ENCODE data around the gene CCDC3. TPM values are rescaled to one million over a fixed set of nuclear protein-coding genes. Genes with fewer than 3 reads are reported as not detected.

The CCDC3 gene
- polyA plus RNA-seq, 1 donor from 2014 or later = 3.8 TPM

DNA sequence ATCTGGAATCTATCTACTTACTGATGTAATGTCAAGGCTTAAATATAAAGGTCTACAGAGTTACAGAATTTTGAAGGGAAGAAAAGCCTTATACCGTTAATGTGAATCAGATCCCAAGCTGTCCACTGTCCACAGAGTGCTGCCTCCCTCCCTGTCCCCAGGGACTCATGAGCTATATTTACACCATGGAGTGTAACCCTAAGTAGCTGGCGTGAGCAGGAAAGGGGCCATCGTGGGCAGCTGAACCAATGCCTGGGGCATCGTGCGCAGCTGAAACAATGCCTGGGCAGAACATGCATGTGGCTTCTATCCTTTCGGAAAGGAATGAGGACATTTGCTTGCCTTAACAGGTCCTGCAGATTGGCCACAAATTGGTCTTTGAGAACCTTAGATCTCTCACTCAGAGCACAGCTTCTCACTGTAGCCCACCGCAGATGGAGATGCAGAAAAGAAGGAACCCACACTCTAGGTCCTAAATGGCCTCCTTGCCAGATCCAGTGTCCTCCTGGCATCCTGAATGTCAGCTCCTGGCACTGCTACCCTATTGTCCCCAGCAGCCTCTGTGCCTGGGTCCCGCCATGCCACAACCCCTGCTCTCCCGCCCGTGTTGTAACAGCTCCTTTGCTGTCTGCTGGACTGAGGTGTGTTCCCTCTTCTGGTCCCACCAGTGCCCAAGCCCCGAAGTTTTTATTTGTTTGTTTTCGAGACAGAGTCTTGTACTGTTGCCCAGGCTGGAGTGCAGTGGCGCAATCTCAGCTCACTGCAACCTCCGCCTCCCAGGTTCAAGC lies 30.3 kb downstream of the CCDC3 start:
- H3K4me3 ChIP-seq (ENCODE audit: low read length) = no peak overlapping the region
- H3K36me3 ChIP-seq (ENCODE audit: insufficient read depth, low read length) = no peaks in the 10 kb centered on the region
- H3K27ac ChIP-seq (ENCODE audit: low read length) = no peak overlapping the region
- peaks cover 4% of the 10 kb centered on the region for H3K9me3 ChIP-seq (ENCODE audit: low read length)
- H4K20me1 ChIP-seq (ENCODE audit: insufficient read depth) = no peaks in the 10 kb centered on the region
- no peak overlapping the region for H2AFZ ChIP-seq (ENCODE audit: low read depth, low read length)
- H3F3A ChIP-seq (ENCODE audit: insufficient read depth, low read length, poor library complexity, severe bottlenecking) = no peaks in the 10 kb centered on the region
- no peak for TF ChIP-seq TAF1 (IDR thresholded peaks at IDR 0.05; ENCODE audit: low read depth)
- no peak for TF ChIP-seq RAD21 (conservative IDR thresholded peaks at IDR 0.05)
- H3K9me2 ChIP-seq (ENCODE audit: insufficient read depth, low read length) = no peaks in the 10 kb centered on the region
- no peaks in the 10 kb centered on the region for H3K27me3 ChIP-seq (ENCODE audit: insufficient read depth, low read depth, low read length)
- H3K9ac ChIP-seq (ENCODE audit: low read length) = no peak overlapping the region
- H3K4me2 ChIP-seq (ENCODE audit: low read length) = no peak overlapping the region
- H3K79me2 ChIP-seq (replicated peaks; ENCODE audit: insufficient read depth, low read length) = no peaks in the 10 kb centered on the region

DNA sequence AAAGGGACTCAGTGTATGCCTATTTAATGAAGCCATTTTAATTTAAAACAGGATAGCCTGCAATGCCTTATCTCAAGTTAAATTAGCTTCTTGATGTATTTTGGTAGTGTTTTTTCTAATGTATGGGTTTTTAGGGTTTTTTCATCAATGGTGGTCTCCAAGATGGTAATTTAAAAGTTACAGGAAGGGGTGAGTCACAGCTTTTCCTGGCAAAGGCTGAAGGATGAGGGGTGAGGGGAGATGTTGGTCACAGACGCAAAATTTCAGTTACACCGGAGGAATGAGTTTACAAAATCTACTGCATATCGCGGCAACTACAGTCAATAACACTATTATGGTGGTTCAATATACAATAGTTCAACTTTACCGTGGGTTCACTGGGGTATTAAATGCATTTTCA lies 31.6 kb downstream of the CCDC3 start:
- Histone ChIP-seq H3K4me2 (ENCODE audit: low read length) (no peak overlapping the region), H3K9me3 (ENCODE audit: low read length) (peaks cover 4% of the 10 kb centered on the region), H3K4me3 (ENCODE audit: low read length) (no peak overlapping the region)

More for the DNA sequence above, 31.6 kb downstream of the CCDC3 start:
- H4K20me1 ChIP-seq (ENCODE audit: insufficient read depth) = no peaks in the 10 kb centered on the region
- H3K27me3 ChIP-seq (ENCODE audit: insufficient read depth, low read depth, low read length) = no peaks in the 10 kb centered on the region
- no peak overlapping the region for H3K9ac ChIP-seq (ENCODE audit: low read length)
- TF ChIP-seq EZH2 (IDR thresholded peaks at IDR 0.05; ENCODE audit: borderline replicate concordance, insufficient read depth, low read length, poor library complexity, severe bottlenecking) = no peak
- TF ChIP-seq EP300 (conservative IDR thresholded peaks at IDR 0.05; ENCODE audit: poor library complexity, severe bottlenecking) = no peak
- TF ChIP-seq, protein P1, sequence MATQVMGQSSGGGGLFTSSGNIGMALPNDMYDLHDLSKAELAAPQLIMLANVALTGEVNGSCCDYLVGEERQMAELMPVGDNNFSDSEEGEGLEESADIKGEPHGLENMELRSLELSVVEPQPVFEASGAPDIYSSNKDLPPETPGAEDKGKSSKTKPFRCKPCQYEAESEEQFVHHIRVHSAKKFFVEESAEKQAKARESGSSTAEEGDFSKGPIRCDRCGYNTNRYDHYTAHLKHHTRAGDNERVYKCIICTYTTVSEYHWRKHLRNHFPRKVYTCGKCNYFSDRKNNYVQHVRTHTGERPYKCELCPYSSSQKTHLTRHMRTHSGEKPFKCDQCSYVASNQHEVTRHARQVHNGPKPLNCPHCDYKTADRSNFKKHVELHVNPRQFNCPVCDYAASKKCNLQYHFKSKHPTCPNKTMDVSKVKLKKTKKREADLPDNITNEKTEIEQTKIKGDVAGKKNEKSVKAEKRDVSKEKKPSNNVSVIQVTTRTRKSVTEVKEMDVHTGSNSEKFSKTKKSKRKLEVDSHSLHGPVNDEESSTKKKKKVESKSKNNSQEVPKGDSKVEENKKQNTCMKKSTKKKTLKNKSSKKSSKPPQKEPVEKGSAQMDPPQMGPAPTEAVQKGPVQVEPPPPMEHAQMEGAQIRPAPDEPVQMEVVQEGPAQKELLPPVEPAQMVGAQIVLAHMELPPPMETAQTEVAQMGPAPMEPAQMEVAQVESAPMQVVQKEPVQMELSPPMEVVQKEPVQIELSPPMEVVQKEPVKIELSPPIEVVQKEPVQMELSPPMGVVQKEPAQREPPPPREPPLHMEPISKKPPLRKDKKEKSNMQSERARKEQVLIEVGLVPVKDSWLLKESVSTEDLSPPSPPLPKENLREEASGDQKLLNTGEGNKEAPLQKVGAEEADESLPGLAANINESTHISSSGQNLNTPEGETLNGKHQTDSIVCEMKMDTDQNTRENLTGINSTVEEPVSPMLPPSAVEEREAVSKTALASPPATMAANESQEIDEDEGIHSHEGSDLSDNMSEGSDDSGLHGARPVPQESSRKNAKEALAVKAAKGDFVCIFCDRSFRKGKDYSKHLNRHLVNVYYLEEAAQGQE (IDR thresholded peaks at IDR 0.05; ENCODE audit: borderline replicate concordance) = no peak
- TF ChIP-seq TAF1 (IDR thresholded peaks at IDR 0.05; ENCODE audit: low read depth) = no peak
- TF ChIP-seq RAD21 (conservative IDR thresholded peaks at IDR 0.05) = no peak
- TF ChIP-seq MXI1 (conservative IDR thresholded peaks at IDR 0.05; ENCODE audit: poor library complexity, severe bottlenecking) = no peak
- TF ChIP-seq POLR2AphosphoS5 (IDR thresholded peaks at IDR 0.05) = no peak
- no peak for TF ChIP-seq SMC3 (conservative IDR thresholded peaks at IDR 0.05; ENCODE audit: poor library complexity)
- TF ChIP-seq CTCF (IDR thresholded peaks at IDR 0.05; ENCODE audit: poor library complexity, severe bottlenecking) = no peak
- H3K9me2 ChIP-seq (ENCODE audit: insufficient read depth, low read length) = no peaks in the 10 kb centered on the region
- no peak overlapping the region for H2AFZ ChIP-seq (ENCODE audit: low read depth, low read length)
- H3K27ac ChIP-seq (ENCODE audit: low read length) = no peak overlapping the region
- no peaks in the 10 kb centered on the region for H3F3A ChIP-seq (ENCODE audit: insufficient read depth, low read length, poor library complexity, severe bottlenecking)
- no peaks in the 10 kb centered on the region for H3K36me3 ChIP-seq (ENCODE audit: insufficient read depth, low read length)
- no peaks in the 10 kb centered on the region for H3K79me2 ChIP-seq (replicated peaks; ENCODE audit: insufficient read depth, low read length)

Data from neural cell (in vitro differentiated cells).